Neural cell (in vitro differentiated cells): ENCODE measurements around the gene COL13A1. TPM values are rescaled to one million over a fixed set of nuclear protein-coding genes. Genes with fewer than 3 reads are reported as not detected.

Experiments used
- H2AFZ ChIP-seq: fragments of 200-600, 300-800 bp; sonication (generic), shearing (Covaris generic); 2 replicates; pipeline ENCODE4 v1.6.0; 2014; ENCODE audit warnings: low read depth, mild to moderate bottlenecking, antibody characterized with exemption, low read length, moderate library complexity
- H3F3A ChIP-seq: fragments of 200-600 bp; shearing (Covaris generic); 2 replicates; pipeline ENCODE4 v1.6.1; 2016; ENCODE audit warnings: mild to moderate bottlenecking, moderate library complexity, mixed read lengths, antibody characterized with exemption, low read length; ENCODE audit not compliant: insufficient read depth, poor library complexity, severe bottlenecking
- H3K27ac ChIP-seq: fragments of 200-600, 300-800 bp; sonication (generic), shearing (Covaris generic); 2 replicates; pipeline ENCODE4 v1.5.1; 2014; ENCODE audit warnings: mild to moderate bottlenecking, low read length, moderate library complexity
- H3K27me3 ChIP-seq: fragments of 300-800, 200-600 bp; sonication (generic), shearing (Covaris generic); 2 replicates; pipeline ENCODE4 v1.6.0; 2014; ENCODE audit warnings: mild to moderate bottlenecking, low read depth, low read length, moderate library complexity; ENCODE audit not compliant: insufficient read depth
- H3K36me3 ChIP-seq: fragments of 300-800, 200-600 bp; sonication (generic), shearing (Covaris generic); 2 replicates; pipeline ENCODE4 v1.5.1; 2014; ENCODE audit warnings: mild to moderate bottlenecking, antibody characterized with exemption, low read length, moderate library complexity; ENCODE audit not compliant: insufficient read depth
- H3K4me2 ChIP-seq: fragments of 300-800, 200-600 bp; sonication (generic), shearing (Covaris generic); 2 replicates; pipeline ENCODE4 v1.6.0; 2014; ENCODE audit warnings: mild to moderate bottlenecking, low read length
- H3K4me3 ChIP-seq: fragments of 300-800, 200-600 bp; sonication (generic), shearing (Covaris generic); 2 replicates; pipeline ENCODE4 v1.5.1; 2014; ENCODE audit warnings: mild to moderate bottlenecking, low read length, moderate library complexity
- H3K79me2 ChIP-seq: fragments of 200-600 bp; shearing (Covaris generic); replicated peaks from 2 replicates; pipeline ENCODE4 v1.6.0; 2014; ENCODE audit warnings: mild to moderate bottlenecking, low read length, moderate library complexity; ENCODE audit not compliant: insufficient read depth
- H3K9ac ChIP-seq: fragments of 300-800, 200-600 bp; sonication (generic), shearing (Covaris generic); 2 replicates; pipeline ENCODE4 v1.6.1; 2016; ENCODE audit warnings: mild to moderate bottlenecking, low read length, mixed read lengths
- H3K9me2 ChIP-seq: fragments of 200-600 bp; shearing (Covaris generic); 2 replicates; pipeline ENCODE4 v1.6.1; 2016; ENCODE audit warnings: mild to moderate bottlenecking, low read length, mixed read lengths; ENCODE audit not compliant: insufficient read depth
- H3K9me3 ChIP-seq: fragments of 200-600, 300-800 bp; sonication (generic), shearing (Covaris generic); 2 replicates; pipeline ENCODE4 v1.6.1; 2016; ENCODE audit warnings: mild to moderate bottlenecking, mixed run types, low read length, moderate library complexity, mixed read lengths
- H4K20me1 ChIP-seq: fragments of 200-600 bp; shearing (Covaris generic); 2 replicates; pipeline ENCODE4 v1.6.1; 2016; ENCODE audit warnings: mild to moderate bottlenecking, mixed run types; ENCODE audit not compliant: insufficient read depth
- EP300 ChIP-seq: fragments of 450-650 bp; conservative IDR thresholded peaks from 2 replicates; pipeline ENCODE4 v1.6.1; 2014; ENCODE audit warnings: antibody characterized with exemption, mild to moderate bottlenecking, moderate library complexity; ENCODE audit not compliant: poor library complexity, severe bottlenecking
- EZH2 ChIP-seq: fragments of 200-600, 300-800 bp; shearing (Covaris generic), sonication (generic); IDR thresholded peaks from 2 replicates; pipeline ENCODE4 v1.6.1; 2014; ENCODE audit warnings: antibody characterized with exemption, low read length, borderline replicate concordance, mild to moderate bottlenecking; ENCODE audit not compliant: insufficient read depth, poor library complexity, severe bottlenecking
- MXI1 ChIP-seq: fragments of 450-650 bp; conservative IDR thresholded peaks from 2 replicates; pipeline ENCODE4 v1.6.1; 2014; ENCODE audit warnings: antibody characterized with exemption, mild to moderate bottlenecking; ENCODE audit not compliant: poor library complexity, severe bottlenecking
- POLR2AphosphoS5 ChIP-seq: IDR thresholded peaks from 2 replicates; pipeline ENCODE4 v1.6.1; 2012
- RAD21 ChIP-seq: fragments of 450-650 bp; conservative IDR thresholded peaks from 2 replicates; pipeline ENCODE4 v1.6.1; 2014; ENCODE audit warnings: antibody characterized with exemption, mild to moderate bottlenecking, moderate library complexity
- SMC3 ChIP-seq: fragments of 450-650 bp; conservative IDR thresholded peaks from 2 replicates; pipeline ENCODE4 v1.6.1; 2014; ENCODE audit warnings: antibody characterized with exemption, mild to moderate bottlenecking, moderate library complexity; ENCODE audit not compliant: poor library complexity
- TAF1 ChIP-seq: IDR thresholded peaks from 2 replicates; pipeline ENCODE4 v1.6.1; 2012; ENCODE audit warnings: low read depth
- polyA plus RNA-seq: library from polyadenylated mRNA; depleted of rRNA; stranded (reverse); fragments of >200 nt; gene quantifications from 2 replicates; pipeline ENCODE4 v1.2.3, GENCODE V29; 2014
- TF ChIP-seq, protein P1 (sequence below): IDR thresholded peaks from 2 replicates; pipeline ENCODE4 v1.6.1; 2012; ENCODE audit warnings: borderline replicate concordance
- TF ChIP-seq, protein P2 (sequence below): fragments of 450-650 bp; IDR thresholded peaks from 2 replicates; pipeline ENCODE4 v1.5.1; 2014; ENCODE audit warnings: antibody characterized with exemption, mild to moderate bottlenecking, moderate library complexity; ENCODE audit not compliant: poor library complexity, severe bottlenecking

The COL13A1 gene
- polyA plus RNA-seq, 1 donor from 2014 or later: 4.7 TPM

DNA sequence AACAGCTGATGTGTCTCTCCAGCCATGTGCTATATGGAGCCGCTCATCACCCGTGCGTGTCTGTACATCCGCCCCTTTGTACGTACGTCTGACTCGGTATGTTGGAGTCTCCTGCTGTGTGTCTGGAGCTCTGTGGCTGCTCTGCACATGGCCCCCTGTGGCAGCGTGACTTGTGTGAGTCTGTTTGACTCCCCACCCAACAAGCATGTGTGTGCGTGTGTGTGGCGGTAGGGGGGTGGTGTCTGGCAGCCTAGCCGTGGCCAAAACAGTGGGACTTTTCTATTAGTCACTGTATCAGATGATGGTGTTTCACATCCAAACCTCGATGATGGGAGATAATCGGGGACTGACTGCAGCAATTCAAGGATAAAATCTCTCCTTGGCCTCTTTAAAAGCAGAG, 94.1 kb downstream of the COL13A1 start:
- Histone ChIP-seq H3K4me2 (no peak overlapping the region), H3K79me2 (no peaks in the 10 kb centered on the region), H3K9me3 (no peaks in the 10 kb centered on the region), H3K9ac (no peak overlapping the region), H3F3A (no peaks in the 10 kb centered on the region), H3K27ac (no peak overlapping the region), H2AFZ (no peak overlapping the region), H3K27me3 (no peaks in the 10 kb centered on the region), H4K20me1 (no peaks in the 10 kb centered on the region), H3K4me3 (no peak overlapping the region), H3K9me2 (no peaks in the 10 kb centered on the region), H3K36me3 (no peaks in the 10 kb centered on the region)
- TF ChIP-seq, protein P1, sequence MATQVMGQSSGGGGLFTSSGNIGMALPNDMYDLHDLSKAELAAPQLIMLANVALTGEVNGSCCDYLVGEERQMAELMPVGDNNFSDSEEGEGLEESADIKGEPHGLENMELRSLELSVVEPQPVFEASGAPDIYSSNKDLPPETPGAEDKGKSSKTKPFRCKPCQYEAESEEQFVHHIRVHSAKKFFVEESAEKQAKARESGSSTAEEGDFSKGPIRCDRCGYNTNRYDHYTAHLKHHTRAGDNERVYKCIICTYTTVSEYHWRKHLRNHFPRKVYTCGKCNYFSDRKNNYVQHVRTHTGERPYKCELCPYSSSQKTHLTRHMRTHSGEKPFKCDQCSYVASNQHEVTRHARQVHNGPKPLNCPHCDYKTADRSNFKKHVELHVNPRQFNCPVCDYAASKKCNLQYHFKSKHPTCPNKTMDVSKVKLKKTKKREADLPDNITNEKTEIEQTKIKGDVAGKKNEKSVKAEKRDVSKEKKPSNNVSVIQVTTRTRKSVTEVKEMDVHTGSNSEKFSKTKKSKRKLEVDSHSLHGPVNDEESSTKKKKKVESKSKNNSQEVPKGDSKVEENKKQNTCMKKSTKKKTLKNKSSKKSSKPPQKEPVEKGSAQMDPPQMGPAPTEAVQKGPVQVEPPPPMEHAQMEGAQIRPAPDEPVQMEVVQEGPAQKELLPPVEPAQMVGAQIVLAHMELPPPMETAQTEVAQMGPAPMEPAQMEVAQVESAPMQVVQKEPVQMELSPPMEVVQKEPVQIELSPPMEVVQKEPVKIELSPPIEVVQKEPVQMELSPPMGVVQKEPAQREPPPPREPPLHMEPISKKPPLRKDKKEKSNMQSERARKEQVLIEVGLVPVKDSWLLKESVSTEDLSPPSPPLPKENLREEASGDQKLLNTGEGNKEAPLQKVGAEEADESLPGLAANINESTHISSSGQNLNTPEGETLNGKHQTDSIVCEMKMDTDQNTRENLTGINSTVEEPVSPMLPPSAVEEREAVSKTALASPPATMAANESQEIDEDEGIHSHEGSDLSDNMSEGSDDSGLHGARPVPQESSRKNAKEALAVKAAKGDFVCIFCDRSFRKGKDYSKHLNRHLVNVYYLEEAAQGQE: no peak
- TF ChIP-seq MXI1 (no peak), SMC3 (no peak), EZH2 (no peak), TAF1 (no peak), RAD21 (no peak), POLR2AphosphoS5 (no peak), EP300 (no peak)
- TF ChIP-seq, protein P2, sequence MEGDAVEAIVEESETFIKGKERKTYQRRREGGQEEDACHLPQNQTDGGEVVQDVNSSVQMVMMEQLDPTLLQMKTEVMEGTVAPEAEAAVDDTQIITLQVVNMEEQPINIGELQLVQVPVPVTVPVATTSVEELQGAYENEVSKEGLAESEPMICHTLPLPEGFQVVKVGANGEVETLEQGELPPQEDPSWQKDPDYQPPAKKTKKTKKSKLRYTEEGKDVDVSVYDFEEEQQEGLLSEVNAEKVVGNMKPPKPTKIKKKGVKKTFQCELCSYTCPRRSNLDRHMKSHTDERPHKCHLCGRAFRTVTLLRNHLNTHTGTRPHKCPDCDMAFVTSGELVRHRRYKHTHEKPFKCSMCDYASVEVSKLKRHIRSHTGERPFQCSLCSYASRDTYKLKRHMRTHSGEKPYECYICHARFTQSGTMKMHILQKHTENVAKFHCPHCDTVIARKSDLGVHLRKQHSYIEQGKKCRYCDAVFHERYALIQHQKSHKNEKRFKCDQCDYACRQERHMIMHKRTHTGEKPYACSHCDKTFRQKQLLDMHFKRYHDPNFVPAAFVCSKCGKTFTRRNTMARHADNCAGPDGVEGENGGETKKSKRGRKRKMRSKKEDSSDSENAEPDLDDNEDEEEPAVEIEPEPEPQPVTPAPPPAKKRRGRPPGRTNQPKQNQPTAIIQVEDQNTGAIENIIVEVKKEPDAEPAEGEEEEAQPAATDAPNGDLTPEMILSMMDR: no peak

DNA sequence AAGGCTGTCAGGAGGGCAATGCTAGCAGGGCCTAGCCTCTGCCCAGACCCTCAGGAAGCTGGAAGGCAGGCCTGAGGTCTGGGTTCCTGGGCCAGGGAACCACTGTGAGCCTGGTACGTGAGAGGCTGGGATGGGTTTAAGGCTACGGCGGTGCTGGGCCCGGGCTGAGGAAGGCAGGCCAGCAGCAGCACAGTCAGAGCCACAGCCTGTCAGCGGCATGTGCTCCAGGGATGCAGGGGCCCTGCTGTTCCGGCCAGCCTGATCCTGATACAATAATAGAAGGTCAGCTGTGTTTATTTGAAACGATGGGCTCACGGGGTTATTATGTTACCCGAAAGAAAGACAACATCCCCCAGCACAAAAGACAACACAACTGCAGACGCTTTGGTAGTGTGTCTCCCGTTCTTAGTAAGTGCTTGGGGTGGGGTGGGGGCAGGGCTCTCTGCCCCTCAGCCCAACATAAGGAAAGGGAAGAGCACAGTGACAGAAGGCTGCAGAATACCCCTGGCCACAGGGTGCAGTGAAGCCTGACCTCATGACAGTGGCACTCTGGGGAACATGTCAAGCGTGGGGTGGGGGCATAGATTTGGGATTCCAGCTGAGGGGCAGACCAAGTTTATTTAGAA, 95.0 kb downstream of the COL13A1 start:
- Histone ChIP-seq H3K9ac (no peak overlapping the region), H3K36me3 (no peaks in the 10 kb centered on the region), H4K20me1 (no peaks in the 10 kb centered on the region), H2AFZ (no peak overlapping the region), H3K9me2 (no peaks in the 10 kb centered on the region), H3K9me3 (no peaks in the 10 kb centered on the region), H3F3A (no peaks in the 10 kb centered on the region), H3K79me2 (no peaks in the 10 kb centered on the region), H3K4me2 (no peak overlapping the region), H3K4me3 (no peak overlapping the region), H3K27ac (no peak overlapping the region), H3K27me3 (no peaks in the 10 kb centered on the region)
- TF ChIP-seq POLR2AphosphoS5 (no peak), EP300 (no peak)
- TF ChIP-seq, protein P2: no peak
